SJSA1 (cell line): ENCODE results near the gene APOH. TPM values are rescaled to one million over a fixed set of nuclear protein-coding genes. Genes with fewer than 3 reads are reported as not detected.

Experiments
- DNase-seq, 2 experiments: peaks; one replicate each; pipeline ENCODE4 v3.0.0-alpha.2; 2015 to 2020; ENCODE audit warnings: low spot score in 2 of 2, low read depth in 1 of 2
- H3K27ac ChIP-seq: fragments of 250-450 bp; sonication (Bioruptor Pico); 2 replicates; pipeline ENCODE4 v1.5.1; 2020; ENCODE audit warnings: mild to moderate bottlenecking, moderate library complexity
- H3K27me3 ChIP-seq: fragments of 250-450 bp; sonication (Bioruptor Pico); replicated peaks from 2 replicates; pipeline ENCODE4 v1.5.1; 2020; ENCODE audit warnings: mild to moderate bottlenecking, moderate library complexity
- H3K36me3 ChIP-seq: fragments of 250-450 bp; sonication (Bioruptor Pico); 2 replicates; pipeline ENCODE4 v1.5.1; 2020; ENCODE audit warnings: mild to moderate bottlenecking
- H3K4me1 ChIP-seq: fragments of 250-450 bp; sonication (Bioruptor Pico); replicated peaks from 2 replicates; pipeline ENCODE4 v1.6.1; 2021; ENCODE audit warnings: mild to moderate bottlenecking
- H3K4me3 ChIP-seq: fragments of 250-450 bp; sonication (Bioruptor Pico); 2 replicates; pipeline ENCODE4 v1.5.1; 2020; ENCODE audit warnings: mild to moderate bottlenecking
- H3K9me3 ChIP-seq: fragments of 250-450 bp; sonication (Bioruptor Pico); replicated peaks from 2 replicates; pipeline ENCODE4 v1.5.1; 2020; ENCODE audit warnings: mild to moderate bottlenecking
- total RNA-seq: library from RNA; depleted of rRNA; stranded (reverse); fragments of >200 nt; shearing (Covaris generic); gene quantifications from 2 replicates; pipeline ENCODE4 v1.2.3, GENCODE V29; 2014

The APOH gene
- total RNA-seq, 1 experiment from 2014 or later = not detected

DNA sequence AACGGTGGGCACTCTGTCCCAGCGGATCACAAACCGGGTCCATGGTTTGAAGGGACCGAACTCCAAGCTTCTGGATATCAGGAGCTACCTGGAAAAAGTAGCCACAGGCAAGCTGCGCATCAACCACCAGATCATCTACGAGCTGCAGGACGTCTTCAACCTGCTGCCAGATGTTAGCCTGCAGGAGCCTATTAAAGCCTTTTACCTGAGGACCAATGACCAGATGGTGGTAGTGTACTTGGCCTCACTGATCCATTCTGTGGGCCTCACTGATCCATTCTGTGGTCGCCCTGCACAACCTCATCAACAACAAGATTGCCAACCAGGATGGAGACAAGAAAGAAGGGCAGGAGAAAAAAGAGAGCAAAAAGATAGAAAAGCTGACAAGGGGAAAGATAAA lies 31.0 kb downstream of the APOH start:
- no peak for DNase-seq
- H3K4me1 ChIP-seq = no peaks in the 10 kb centered on the region
- no peaks in the 10 kb centered on the region for H3K27me3 ChIP-seq
- no peak overlapping the region for H3K4me3 ChIP-seq
- no peaks in the 10 kb centered on the region for H3K36me3 ChIP-seq
- no peak overlapping the region for H3K27ac ChIP-seq
- H3K9me3 ChIP-seq = no peaks in the 10 kb centered on the region

GRCh38 chr17:66192378-66192687 lies 36.9 kb downstream of the APOH start:
- Histone ChIP-seq H3K9me3 (no peaks in the 10 kb centered on the region), H3K4me3 (peak overlapping the region; percentile 64), H3K27ac (no peak overlapping the region; the same call in 1 of the 2 replicates), H3K4me1 (peaks cover 11% of the 10 kb centered on the region), H3K36me3 (peaks cover 7% of the 10 kb centered on the region), H3K27me3 (no peaks in the 10 kb centered on the region)
- DNase-seq = no peak

GRCh38 chr17:66191593-66192377 lies 37.4 kb downstream of the APOH start, which contains the start of gene CEP112:
Gene CEP112, minus strand, starts transcription at chr17:66192133.
- DNase-seq = peak; percentile 96
- Histone ChIP-seq H3K9me3 (no peaks in the 10 kb centered on the region), H3K27ac (peak within 1 kb of the TSS; percentile 53)

GRCh38 chr17:66190738-66191592 lies 38.2 kb downstream of the APOH start:
- H3K27ac ChIP-seq = peak overlapping the region; percentile 53
- H3K4me1 ChIP-seq = peaks cover 11% of the 10 kb centered on the region
- H3K4me3 ChIP-seq = peak overlapping the region; percentile 64
- H3K36me3 ChIP-seq = peaks cover 7% of the 10 kb centered on the region
- H3K9me3 ChIP-seq = no peaks in the 10 kb centered on the region
- H3K27me3 ChIP-seq = no peaks in the 10 kb centered on the region
- DNase-seq = peak in 1 of 2 experiments; percentile 54

More at GRCh38 chr17:66191593-66192377, 37.4 kb downstream of the APOH start, which contains the start of gene CEP112:
- no peaks in the 10 kb centered on the region for H3K27me3 ChIP-seq
- H3K4me1 ChIP-seq = peaks cover 11% of the 10 kb centered on the region
- H3K36me3 ChIP-seq = peaks cover 7% of the 10 kb centered on the region
- H3K4me3 ChIP-seq = peak within 1 kb of the TSS; percentile 64

DNA sequence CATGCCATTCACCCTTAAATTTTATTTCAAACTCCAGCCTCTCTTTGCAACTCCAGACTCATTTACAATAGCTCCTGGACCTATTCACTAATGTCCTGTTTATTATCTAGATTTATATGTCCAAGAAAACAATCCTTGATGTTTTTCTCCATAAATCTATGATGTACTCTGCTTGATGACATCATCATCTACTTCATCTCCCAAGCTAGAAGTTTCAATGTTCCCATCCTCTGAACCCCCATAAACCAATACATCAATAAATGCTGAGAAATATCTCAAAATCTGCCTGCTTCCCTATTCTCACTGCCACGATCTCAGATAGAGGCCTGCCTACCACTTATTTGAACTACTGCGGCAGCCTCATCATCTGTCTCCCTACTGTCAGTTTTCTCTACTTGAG lies 41.5 kb downstream of the APOH start:
- no peaks in the 10 kb centered on the region for H3K9me3 ChIP-seq
- peaks cover 9% of the 10 kb centered on the region for H3K36me3 ChIP-seq
- no peak for DNase-seq
- peaks cover 11% of the 10 kb centered on the region for H3K4me1 ChIP-seq
- no peak overlapping the region for H3K27ac ChIP-seq
- H3K4me3 ChIP-seq = no peak overlapping the region
- H3K27me3 ChIP-seq = no peaks in the 10 kb centered on the region

DNA sequence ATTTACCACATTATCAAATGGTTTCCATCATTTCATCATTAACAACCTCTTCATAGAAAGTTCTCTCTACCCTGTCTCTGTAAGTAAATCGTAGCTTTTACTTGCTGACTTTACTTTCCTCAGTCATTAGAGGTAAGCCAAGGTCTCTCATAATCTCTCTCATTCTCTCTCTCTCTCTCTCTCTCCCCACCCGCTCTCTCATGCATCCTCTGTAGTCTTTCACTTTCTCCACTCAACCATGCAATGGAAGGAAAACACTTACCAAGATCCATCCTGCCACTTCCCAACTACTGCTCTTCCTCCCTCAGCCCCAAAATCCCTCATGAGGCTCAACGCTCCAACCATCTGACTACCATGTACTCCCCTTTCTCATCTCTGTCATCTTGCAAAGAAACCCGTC lies 43.4 kb downstream of the APOH start:
- peaks cover 26% of the 10 kb centered on the region for H3K36me3 ChIP-seq
- DNase-seq = no peak
- H3K9me3 ChIP-seq = no peaks in the 10 kb centered on the region
- H3K27ac ChIP-seq = no peak overlapping the region
- peaks cover 7% of the 10 kb centered on the region for H3K4me1 ChIP-seq
- no peak overlapping the region for H3K4me3 ChIP-seq
- no peaks in the 10 kb centered on the region for H3K27me3 ChIP-seq

DNA sequence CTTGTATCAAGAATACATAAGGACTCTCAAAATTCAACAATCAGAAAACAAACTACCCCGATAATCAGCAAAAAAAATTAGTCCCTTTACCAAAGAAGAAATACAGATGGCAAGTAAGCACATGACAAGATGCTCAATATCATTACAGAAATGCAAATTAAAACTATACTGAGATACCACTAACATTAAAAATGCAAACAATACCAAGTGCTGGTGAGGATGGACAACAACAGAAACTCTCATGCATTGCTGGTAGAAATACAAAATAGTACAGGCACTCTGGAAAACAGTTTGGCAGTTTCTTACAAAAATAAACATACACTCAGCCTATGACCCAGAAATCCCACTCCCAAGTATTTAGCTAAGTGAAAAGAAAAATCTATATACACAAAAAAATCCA lies 44.8 kb downstream of the APOH start:
- Histone ChIP-seq H3K36me3 (peaks cover 32% of the 10 kb centered on the region), H3K27ac (no peak overlapping the region), H3K4me3 (no peak overlapping the region), H3K9me3 (no peaks in the 10 kb centered on the region), H3K4me1 (no peaks in the 10 kb centered on the region), H3K27me3 (no peaks in the 10 kb centered on the region)
- DNase-seq = no peak

DNA sequence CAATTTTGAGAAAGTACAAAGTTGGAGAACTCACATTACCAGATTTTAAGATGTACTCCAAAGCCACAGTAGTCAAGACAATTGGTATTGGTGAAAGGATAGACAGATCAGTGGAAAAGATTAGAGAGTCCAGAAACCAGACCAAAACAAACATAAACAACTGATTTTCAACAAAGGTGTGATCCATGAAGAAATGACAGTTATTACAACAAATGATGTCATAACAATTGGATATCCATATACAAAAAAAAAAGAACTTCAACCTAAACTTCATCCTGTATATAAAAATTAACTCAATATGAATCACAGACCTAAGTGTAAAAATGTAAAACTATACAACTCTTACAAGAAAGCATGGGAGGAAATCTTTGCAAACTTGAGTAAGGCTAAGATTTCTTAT lies 45.7 kb downstream of the APOH start:
- no peak overlapping the region for H3K4me3 ChIP-seq
- H3K27me3 ChIP-seq = no peaks in the 10 kb centered on the region
- H3K4me1 ChIP-seq = no peaks in the 10 kb centered on the region
- DNase-seq = no peak
- H3K9me3 ChIP-seq = no peaks in the 10 kb centered on the region
- H3K36me3 ChIP-seq = peaks cover 25% of the 10 kb centered on the region
- H3K27ac ChIP-seq = no peak overlapping the region

DNA sequence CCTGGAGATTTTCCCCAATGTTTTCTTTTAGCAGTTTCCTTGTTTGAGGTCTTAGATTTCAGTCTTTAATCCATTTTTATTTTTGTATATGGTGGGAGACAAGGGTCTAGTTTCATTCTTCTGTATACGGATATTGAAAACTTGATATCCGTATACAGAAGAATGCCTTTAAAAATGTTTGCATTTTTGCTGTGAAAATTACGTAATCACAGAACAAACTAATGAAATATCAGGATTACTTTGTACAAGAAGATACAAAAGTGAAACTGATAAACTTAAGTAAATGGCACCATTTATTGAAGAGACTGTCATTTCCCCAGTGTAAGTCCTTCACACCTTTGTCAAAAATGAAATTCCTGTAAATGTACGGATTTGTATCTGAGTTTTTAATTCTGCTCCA lies 50.6 kb downstream of the APOH start:
- DNase-seq = no peak
- Histone ChIP-seq H3K9me3 (no peaks in the 10 kb centered on the region), H3K27ac (no peak overlapping the region), H3K36me3 (peaks cover 44% of the 10 kb centered on the region), H3K4me1 (no peaks in the 10 kb centered on the region), H3K27me3 (no peaks in the 10 kb centered on the region), H3K4me3 (no peak overlapping the region)

GRCh38 chr17:66177048-66177447 lies 52.2 kb downstream of the APOH start:
- Histone ChIP-seq H3K9me3 (no peaks in the 10 kb centered on the region), H3K4me1 (no peaks in the 10 kb centered on the region), H3K27me3 (no peaks in the 10 kb centered on the region), H3K4me3 (no peak overlapping the region), H3K27ac (no peak overlapping the region), H3K36me3 (peaks cover 36% of the 10 kb centered on the region)
- no peak for DNase-seq

DNA sequence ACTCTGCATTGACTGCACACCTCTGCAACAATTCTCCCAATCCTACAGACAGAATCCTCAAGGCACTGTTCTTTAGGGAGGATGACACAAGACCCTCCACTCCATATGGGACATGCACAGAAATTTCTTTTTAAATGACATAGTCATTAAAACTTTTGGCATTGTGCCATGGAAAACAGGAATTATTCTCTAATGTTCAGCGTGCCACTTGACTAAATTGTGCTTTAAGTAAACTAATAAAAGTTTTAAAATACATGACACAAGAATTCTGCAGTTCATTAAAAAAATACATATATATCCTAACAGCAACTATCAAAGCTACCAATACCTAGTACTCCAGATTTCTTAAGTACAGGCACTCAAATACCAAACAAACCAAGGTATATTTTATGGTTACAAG lies 53.3 kb downstream of the APOH start:
- Histone ChIP-seq H3K27me3 (no peaks in the 10 kb centered on the region), H3K27ac (no peak overlapping the region), H3K36me3 (peaks cover 26% of the 10 kb centered on the region), H3K4me3 (no peak overlapping the region), H3K4me1 (no peaks in the 10 kb centered on the region), H3K9me3 (no peaks in the 10 kb centered on the region)
- no peak for DNase-seq

- H3K9me3 ChIP-seq = no peaks in the 10 kb centered on the region
- no peak for DNase-seq
- H3K27ac ChIP-seq = no peak overlapping the region
- H3K4me1 ChIP-seq = no peaks in the 10 kb centered on the region
- H3K4me3 ChIP-seq = no peak overlapping the region
- peaks cover 24% of the 10 kb centered on the region for H3K36me3 ChIP-seq
- H3K27me3 ChIP-seq = no peaks in the 10 kb centered on the region
These were observed 56.5 kb downstream of the APOH start for GRCh38 chr17:66172691-66173223.

GRCh38 chr17:66172144-66172543 lies 57.1 kb downstream of the APOH start:
- H3K9me3 ChIP-seq = no peaks in the 10 kb centered on the region
- DNase-seq = no peak
- H3K36me3 ChIP-seq = peaks cover 23% of the 10 kb centered on the region
- no peak overlapping the region for H3K4me3 ChIP-seq
- H3K27ac ChIP-seq = no peak overlapping the region
- no peaks in the 10 kb centered on the region for H3K4me1 ChIP-seq
- H3K27me3 ChIP-seq = no peaks in the 10 kb centered on the region

DNA sequence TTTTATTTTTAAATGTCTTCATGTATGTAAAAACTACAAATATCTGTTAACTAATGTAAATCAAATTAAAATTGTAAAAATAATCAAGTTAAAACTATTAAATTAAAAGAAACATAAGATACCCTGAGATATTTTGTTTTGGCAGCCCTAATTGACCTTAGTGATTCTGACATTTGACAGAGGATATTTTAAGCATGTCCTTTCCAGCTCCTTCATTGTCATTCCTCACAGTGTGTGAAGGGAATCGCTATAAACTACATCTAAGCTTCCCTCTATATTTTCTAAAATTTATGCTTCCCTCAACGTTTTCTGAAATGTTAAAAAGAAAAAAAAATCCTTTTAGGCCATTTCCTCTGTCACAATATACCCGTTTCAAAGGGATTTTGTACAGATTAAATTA lies 57.5 kb downstream of the APOH start:
- DNase-seq = no peak
- no peak overlapping the region for H3K27ac ChIP-seq
- H3K4me1 ChIP-seq = no peaks in the 10 kb centered on the region
- peaks cover 23% of the 10 kb centered on the region for H3K36me3 ChIP-seq
- H3K9me3 ChIP-seq = no peaks in the 10 kb centered on the region
- no peaks in the 10 kb centered on the region for H3K27me3 ChIP-seq
- H3K4me3 ChIP-seq = no peak overlapping the region
